HG02870 (cell line): Measurements from ENCODE around the gene SPIN1.
A peak's percentile ranks its signal among the peaks of the same experiment; 100 is the strongest.
"Not testable (repeated sequence)": the region's sequence is repeated elsewhere in the genome, so short reads cannot be mapped to it uniquely, and the experiment has no call there.

Experiments
- ATAC-seq: cut with Tn5 transposase; IDR thresholded peaks from one replicate; pipeline ENCODE4 v1.9.1; 2021; ENCODE audit warnings: mild to moderate bottlenecking, moderate library complexity; ENCODE audit not compliant: unreplicated experiment

SPIN1 gene

DNA sequence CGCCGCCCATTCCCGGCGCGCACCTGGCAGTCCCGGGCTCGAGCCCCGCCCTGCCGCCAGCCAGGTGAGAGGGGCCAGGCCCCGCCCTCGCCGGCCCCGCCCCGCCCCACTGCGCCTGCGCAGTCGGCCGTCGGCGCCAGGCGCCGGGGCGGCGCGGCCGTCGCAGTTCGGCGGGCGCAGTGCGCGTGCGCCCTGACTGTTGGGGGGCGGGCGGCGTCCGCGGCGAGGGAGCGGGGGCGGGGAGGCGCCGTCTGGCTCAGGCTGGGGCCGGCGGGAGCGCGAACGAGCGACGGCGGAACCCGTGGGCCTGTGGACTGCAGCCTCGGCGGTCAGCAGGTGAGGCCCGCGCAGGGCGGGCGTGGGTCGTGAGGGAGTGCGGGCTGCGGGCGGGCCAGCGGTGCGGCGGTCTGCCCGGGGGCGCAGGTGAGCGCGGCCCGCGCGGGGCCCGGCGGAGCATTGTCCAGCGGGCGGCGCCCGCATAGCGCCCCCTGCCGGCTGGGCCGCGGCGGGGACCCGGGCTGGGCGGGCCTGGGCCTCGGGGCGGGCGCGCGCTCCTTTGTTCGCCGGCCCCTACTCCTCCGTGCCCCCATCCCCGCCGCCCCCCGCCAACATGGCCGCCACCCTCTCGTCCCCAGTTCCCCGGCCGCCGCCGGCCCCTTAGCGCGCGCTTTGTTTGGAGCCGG lies at the start of gene SPIN1:
TSS of gene SPIN1 (plus strand) at position 242 of the 683 bp plus-strand sequence. CDS start 38,096 bp downstream, outside the sequence.
- peak; percentile 68 for ATAC-seq

DNA sequence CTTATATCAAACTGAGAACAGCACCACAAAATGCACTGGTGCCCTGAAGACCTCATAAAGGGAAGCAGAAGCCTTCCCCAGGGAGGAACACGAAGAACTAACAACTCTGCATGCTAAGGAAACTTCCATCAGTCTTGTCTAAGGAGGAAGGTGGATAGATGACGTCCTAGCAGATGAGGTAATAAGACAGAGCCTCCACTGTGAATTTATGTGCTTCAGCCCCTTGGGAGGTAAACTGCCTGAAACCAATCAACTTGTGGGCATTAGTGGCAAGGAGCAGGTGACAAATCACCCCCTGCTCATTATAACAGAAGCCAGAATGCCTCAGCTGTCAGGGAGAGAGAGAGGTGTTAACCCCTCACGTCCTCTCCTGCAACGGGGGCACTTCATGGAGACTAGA lies 48.9 kb upstream of the SPIN1 start:
- ATAC-seq, result no peak

DNA sequence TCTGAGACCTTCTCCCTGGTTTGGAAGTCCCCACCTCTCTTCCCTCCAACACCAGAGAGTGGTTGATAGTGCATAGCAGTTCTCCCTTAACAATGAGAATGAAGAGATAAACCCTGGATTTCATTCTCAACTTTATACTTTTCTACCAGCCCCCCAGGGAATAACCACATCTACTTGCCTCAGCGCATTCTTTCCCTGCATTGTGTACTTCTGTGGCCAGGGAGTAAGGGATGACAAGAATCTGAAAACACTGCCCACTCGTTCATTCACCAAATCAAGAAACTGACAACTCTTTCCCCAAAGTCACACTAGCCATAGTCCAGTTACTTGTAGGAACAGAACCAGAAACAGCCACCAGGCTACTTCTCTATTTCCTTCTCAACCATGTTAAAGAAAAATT lies 46.0 kb upstream of the SPIN1 start:
- ATAC-seq, result no peak

DNA sequence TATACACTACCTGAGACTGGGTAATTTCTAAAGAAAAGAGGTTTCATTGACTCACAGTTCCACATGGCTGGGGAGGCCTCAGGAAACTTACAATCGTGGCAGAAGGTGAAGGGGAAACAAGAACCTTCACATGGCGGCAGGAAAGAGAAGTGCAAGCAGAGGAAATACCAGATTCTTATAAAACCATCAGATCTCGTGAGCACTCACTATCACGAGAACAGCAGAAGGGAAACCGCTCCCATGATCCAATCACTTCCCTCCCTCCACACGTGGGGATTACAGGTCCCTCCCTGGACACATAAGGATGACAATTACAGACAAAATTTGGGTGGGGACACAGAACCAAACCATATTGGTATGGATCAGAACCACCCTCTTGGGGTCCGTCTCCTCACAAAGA lies 44.2 kb upstream of the SPIN1 start:
- ATAC-seq, result no peak

DNA sequence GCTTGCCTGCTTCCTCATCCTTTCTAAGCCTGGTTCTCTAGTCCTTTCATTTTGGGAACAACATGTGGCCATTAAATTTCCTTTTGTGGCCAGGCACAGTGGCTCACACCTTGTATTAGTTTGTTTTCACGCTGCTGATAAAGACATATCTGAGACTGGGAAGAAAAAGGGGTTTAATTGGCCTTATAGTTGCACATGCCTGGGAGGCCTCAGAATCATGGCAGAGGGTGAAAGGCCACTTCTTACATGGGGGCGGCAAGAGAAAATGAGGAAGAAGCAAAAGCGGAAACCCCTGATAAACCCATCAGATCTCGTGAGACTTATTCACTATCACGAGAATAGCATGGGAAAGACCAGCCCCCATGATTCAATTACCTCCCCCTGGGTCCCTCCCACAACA lies 37.9 kb upstream of the SPIN1 start:
- not testable (repeated sequence) for ATAC-seq

DNA sequence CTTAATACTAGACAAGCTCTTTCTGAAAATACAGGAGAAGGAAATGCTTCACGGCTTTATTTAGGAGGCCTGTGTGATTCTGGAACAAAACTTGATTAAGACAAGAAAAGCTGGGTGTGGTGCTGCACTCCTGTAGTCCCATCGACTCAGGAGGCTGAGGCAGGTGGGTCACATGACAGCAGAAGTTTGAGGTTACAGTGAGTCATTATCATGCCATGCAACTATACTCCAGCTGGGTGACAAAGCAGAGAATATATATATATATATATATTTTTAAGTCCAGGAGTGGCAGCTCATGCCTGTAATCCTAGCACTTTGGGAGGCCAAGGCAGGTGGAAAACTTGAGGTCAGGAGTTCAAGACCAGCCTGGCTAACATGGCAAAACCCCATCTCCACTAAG lies 33.1 kb upstream of the SPIN1 start:
- ATAC-seq, result no peak

DNA sequence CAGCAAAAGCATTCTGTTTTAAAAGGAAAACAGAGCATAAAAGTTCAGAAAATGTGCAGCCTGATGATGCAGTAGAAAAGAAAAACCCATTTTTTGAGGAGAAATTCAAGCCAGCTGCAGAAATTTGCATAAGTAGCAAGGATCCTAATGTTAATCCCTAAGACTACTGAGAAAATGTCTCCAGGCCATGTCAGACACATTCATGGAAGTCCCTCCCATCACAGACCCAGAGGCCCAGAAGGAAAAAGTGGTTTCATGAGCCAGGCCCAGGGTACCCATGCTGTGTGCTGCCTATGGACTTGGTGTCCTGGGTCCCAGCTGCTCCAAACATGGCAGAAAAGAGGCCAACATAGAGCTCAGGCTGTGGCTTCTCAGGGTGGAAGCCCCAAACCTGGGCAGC lies 31.0 kb upstream of the SPIN1 start:
- ATAC-seq, result not testable (repeated sequence)

DNA sequence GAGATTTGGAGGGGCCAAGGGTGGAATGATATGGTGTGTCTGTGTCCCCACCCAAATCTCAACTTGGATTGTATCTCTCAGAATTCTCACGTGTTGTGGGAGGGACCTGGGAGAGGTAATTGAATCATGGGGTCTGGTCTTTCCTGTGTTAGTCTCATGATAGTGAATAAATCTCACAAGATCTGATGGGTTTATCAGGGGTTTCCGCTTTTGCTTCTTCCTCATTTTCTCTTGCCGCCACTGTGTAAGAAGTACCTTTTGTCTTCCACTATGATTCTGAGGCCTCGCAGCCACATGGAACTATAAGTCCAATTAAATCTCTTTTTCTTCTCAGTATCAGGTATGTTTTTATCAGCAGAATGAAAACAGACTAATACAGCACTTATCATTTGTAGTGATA lies 29.5 kb upstream of the SPIN1 start:
- no peak for ATAC-seq

DNA sequence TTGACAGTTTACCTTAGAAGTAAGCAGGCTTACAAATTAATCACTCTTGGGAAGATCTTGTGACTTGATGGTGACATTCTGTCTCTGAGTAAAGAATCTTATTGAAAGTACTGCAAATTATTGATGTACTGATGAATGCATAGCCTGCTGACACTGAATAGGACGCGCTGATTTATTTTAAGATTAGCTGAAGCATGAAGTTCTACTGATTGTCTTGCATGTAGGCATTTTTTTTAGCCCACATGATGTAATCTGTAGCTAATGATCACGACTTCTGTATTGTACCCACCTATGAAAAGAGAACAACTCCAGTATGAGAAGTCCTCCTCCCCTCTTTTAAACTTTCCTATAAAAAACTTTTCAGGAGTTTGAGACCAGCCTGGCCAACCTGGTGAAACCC lies 28.3 kb upstream of the SPIN1 start:
- no peak for ATAC-seq

DNA sequence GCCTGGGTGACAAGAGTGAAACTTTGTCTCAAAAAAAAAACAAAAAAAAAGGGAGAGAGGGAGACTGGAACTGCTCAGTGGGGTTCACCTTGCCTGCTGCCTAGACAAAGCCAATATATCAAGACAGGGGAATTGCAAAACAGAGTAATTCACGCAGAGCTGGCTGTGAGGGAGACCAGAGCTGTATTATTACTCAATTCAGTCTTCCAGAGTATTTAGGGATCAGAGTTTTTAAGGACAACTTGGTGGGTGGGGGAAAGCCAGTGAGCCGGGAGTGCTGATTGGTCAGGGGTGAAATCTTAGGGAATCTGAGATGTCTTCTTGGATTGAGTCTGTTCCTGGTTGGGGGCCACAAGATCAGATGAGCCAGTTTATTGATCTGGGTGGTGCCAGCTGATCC lies 25.6 kb upstream of the SPIN1 start:
- no peak for ATAC-seq

DNA sequence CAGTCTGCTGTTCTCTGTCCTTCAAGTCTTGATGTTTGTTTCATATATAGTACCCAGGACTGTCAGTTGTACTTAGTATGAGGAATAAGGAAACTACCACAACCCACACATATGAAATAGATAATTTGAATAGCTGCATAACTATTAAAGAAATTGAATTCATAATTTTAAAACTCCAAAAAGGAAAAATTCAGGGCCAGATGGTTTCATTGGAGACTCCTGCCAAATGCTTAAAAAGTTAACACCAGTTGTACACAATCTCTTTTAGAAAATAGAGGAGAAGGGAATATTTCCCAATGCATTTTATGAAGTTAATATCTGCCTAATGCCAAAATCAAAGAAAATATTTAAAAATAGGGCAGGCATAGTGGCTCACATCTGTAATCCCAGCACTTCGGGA lies 24.6 kb upstream of the SPIN1 start:
- no peak for ATAC-seq

DNA sequence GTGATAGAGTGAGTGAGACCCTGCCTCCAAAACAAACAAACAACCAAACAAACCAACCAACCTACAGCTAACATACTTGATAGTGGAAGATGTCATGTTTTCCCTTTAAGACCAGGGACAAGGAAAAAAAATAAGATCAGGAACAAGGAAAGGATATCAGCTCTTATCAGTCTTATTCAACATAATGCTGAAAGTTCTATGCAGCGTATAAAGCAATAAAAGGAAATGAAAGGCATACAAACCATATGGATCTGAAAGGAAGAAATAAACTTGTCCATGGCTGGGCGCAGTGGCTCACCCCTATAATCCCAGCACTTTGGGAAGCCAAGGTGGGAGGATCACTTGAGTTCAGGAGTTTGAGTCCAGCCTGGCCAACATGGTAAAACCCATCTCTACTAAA lies 23.5 kb upstream of the SPIN1 start:
- no peak for ATAC-seq

DNA sequence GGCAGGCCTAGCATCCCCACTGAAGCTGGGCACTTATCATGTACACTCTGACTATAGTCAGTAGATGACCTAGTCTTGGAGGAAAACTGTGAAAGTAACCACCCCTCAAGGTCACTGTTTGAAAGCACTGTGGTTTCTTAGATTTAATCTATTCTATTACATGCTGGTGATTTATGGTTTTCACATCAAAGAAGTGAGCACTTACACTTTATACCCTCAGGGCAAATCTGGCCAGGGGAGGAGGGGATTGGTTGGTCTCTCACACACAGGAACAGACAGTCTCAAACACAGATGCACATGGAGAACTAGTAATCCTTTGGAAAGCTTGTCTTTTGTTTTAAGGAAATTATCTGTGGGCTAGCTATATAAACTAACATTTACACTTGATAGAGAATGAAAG lies 17.9 kb upstream of the SPIN1 start:
- no peak for ATAC-seq

DNA sequence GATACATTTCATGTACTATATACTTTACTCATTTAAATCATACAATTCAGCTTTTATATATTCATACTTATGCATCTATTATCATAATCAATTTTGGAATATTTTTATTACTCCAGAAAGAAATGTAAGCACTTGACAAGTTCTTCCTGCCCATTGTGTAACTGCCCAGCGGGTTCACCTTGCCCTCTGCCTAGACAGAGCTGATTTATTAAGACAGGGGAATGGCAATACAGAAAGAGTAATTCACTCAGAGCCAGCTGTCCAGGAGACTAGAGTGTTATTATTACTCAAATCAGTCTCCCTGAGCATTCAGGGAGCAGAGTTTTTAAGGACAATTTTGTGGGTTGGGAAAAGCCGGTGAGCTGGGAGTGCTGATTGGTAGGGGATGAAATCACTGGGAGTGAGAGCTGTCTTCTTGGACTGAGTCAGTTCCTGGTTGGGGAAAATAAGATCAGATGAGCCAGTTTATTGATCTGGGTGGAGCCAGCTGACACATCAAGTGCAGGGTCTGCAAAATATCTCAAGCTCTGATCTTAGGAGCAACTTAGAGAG lies 16.1 kb upstream of the SPIN1 start:
- no peak for ATAC-seq

DNA sequence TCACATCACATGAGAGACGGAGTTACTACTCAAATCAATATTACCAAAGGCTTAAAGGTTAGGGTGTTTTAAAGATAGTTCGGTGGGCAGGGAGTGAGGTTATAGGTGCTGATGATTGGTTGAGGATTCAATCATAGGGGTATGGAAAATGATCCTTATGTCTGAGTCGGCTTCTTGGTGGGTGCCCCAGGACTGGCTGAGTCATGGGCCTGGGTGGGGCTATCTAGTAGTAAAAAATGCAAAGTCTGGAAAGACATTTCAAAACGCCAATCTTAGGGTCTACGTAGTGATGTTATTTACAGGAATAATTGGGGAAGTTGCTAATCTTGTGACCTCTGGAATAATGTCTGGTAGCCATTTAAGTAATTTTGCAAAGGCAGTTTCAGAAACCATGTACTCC lies 15.2 kb upstream of the SPIN1 start:
- ATAC-seq, result no peak

DNA sequence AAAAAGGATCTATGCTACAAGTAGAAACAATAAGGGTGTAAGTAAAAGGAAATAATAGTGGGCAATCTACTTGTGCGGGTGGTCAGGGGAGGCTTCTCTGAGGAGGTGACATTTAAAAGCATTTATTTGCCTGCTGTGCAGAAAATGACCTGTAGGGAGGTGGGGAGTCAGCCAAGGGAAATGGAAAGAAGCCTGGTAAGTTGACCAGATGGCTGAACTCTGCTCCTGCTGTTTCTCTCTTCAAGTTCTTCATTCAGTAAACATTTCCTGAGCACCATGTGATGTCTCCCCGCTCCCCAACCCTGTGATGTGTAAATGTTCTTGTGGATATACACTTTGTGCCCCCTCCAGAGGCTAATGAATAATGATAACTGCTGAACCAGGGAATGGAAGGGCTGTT lies 9.9 kb upstream of the SPIN1 start:
- ATAC-seq, result no peak

DNA sequence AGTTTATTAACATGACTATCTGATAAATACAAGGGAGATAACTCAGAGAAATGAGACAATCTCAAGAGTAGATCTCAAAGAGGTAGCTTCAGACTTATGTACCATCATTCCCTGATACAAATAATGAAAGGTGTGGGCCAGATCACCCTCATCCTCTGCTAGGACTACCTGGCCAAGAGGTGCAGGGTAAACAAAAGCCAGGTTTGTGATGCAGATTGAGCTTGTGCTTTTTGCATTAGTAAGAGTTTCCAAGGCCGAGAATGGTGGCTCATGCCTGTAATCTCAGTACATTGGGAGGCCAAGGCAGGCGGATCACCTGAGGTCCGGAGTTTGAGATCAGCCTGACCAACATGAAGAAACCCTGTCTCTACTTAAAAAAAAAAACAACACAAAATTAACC lies 8.9 kb upstream of the SPIN1 start:
- no peak for ATAC-seq

DNA sequence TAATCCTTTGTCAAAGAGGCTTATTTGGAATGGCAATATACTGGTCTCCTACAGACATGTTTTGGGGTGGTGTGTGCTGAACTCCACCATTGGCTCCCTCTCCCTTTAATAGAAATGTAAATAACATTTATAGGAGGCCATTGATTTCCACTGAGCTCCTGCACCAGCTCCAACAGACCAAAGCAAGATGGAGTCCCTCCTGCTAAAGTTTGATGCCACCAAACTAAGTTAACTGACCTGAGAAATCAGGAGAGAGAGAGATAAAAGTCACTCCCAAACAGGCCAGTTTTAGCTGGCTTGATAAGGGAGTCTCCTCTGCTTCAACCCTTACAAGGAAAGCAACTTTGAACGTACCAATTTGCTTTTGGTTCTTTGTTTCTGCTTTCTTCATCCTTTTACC lies 8.1 kb upstream of the SPIN1 start:
- no peak for ATAC-seq

DNA sequence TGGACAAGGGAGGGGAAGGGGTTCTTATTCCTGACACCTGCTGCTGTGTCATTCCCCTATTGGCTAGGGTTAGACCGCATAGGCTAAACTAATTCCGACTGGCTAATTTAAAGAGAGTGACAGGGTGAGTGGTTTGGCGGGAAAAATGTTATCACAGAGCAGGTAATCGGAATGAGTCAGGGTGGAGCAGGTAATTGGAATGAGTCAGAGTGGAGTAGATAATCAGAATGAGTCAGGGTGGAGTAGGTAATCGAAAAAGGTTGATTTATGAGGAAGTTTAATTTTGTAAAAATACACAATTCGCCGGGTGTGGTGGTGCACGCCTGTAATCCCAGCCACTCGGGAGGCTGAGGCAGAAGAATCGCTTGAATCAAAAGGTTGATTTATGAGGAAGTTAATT lies 6.9 kb upstream of the SPIN1 start:
- ATAC-seq, result not testable (repeated sequence)

DNA sequence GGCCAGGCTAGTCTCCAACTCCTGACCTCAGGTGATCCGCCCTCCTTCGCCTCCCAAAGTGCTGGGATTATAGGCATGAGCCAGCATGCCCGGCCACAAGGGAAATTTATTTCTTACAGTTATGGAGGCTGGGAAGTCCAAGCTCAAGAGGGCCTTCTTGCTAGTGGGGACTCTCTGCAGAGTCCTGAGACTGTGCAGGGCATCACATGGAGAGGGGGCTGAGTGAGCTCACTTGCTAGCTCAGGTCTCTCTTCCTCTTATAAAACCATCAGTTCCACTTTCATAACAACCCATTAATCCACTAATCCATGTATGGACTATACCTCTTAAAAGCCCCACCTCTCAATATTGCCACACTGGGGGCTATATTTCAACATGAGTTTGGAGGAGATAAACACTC lies 5.1 kb upstream of the SPIN1 start:
- ATAC-seq, result no peak

DNA sequence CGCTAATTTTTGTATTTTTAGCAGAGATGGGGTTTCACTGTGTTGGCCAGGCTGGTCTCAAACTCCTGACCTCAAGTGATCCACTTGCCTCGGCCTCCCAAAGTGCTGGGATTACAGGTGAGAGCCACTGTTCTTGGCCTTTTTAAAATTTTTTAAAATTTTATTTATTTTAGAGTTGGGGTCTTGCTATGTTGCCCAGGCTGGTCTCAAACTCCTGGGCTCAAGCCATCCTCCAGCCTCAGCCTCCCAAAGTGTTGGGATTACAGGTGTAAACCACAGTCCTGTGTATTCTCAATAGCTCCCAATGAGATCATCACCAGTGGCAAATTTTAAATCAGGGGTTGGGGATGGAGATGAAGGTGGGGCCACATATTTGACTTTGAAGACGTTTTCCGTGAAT lies 2.1 kb upstream of the SPIN1 start:
- not testable (repeated sequence) for ATAC-seq

DNA sequence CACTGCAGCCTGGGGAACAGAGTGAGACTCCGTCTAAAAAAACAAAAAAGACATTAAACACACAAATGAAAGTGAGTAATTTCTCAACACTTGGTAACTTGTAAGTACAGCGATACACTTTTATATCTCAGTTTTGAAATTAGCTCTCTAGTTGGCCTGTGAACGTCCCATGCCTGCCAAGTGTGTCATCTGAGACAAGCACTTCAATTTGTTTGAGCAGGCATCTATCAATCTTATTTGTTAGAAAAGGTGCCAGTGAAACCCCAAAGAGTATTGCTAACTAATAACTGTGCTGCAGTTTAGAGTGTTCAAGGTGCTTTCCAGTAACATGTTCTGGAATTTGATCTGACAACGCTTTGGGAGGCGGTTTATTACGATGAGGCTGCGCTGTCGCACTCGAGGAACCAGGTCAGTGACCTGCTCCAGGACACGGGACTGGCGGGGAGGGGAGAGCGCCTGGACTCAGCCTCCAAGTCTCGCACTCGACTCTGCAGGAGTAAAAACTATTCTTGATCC lies 1.1 kb upstream of the SPIN1 start:
- ATAC-seq, result no peak
